PC-3 (cell line): Measurements from ENCODE around the gene CXCL11. TPM values are rescaled to one million over a fixed set of nuclear protein-coding genes. Genes with fewer than 3 reads are reported as not detected.

ENCODE experiments used
- ATAC-seq: fragments of 200-7000 bp; cut with Tn5 transposase; 2 replicates; pipeline ENCODE4 v1.9.1; 2020; ENCODE audit warnings: mild to moderate bottlenecking, moderate library complexity
- BruUV-seq: library from RNA; stranded (reverse); fragments of 400-500 nt; replicated peaks from 2 replicates; lab custom pipeline; 2021; lab: Mats Ljungman, UMichigan
- CTCF ChIA-PET: fragments of 300-600 bp; sonication (Branson Sonifier 250); formaldehyde crosslinking; loops from one replicate; lab custom pipeline; 2022; ENCODE audit warnings: antibody characterized with exemption; lab: Charles Lee
- POLR2A ChIA-PET: fragments of 300-600 bp; sonication (Branson Sonifier 250); formaldehyde crosslinking; loops from one replicate; lab custom pipeline; 2022; ENCODE audit warnings: antibody characterized with exemption; ENCODE audit not compliant: unreplicated experiment; lab: Charles Lee
- DNase-seq: peaks from one replicate; pipeline ENCODE4 v3.0.0-alpha.2; 2015
- H2AFZ ChIP-seq: fragments of 300-600 bp; sonication (generic); 2 replicates; pipeline ENCODE4 v1.6.0; 2016; ENCODE audit warnings: antibody characterized with exemption, low read length
- H3F3A ChIP-seq: fragments of 300-600 bp; sonication (generic); one replicate; pipeline ENCODE4 v1.6.0; 2017; ENCODE audit warnings: antibody characterized with exemption, low read length, control low read depth, mild to moderate bottlenecking; ENCODE audit not compliant: unreplicated experiment
- H3K27ac ChIP-seq: fragments of 300-600 bp; sonication (generic); 2 replicates; pipeline ENCODE4 v1.5.1; 2016; ENCODE audit warnings: mild to moderate bottlenecking, low read length
- H3K27me3 ChIP-seq: fragments of 300-600 bp; sonication (generic); 2 replicates; pipeline ENCODE4 v1.6.1; 2016; ENCODE audit warnings: low read length, mixed read lengths
- H3K36me3 ChIP-seq: fragments of 300-600 bp; sonication (generic); 2 replicates; pipeline ENCODE4 v1.6.1; 2016; ENCODE audit warnings: low read depth, mixed run types, low read length, mixed read lengths
- H3K4me1 ChIP-seq: fragments of 300-600 bp; sonication (generic); 2 replicates; pipeline ENCODE4 v1.5.1; 2016; ENCODE audit warnings: low read length; ENCODE audit not compliant: insufficient read depth
- H3K4me2 ChIP-seq: fragments of 300-600 bp; sonication (generic); 2 replicates; pipeline ENCODE4 v1.6.0; 2016; ENCODE audit warnings: low read length
- H3K4me3 ChIP-seq: fragments of 300-600 bp; sonication (generic); 2 replicates; pipeline ENCODE4 v1.5.1; 2016; ENCODE audit warnings: mild to moderate bottlenecking, low read length, mixed read lengths
- H3K79me2 ChIP-seq: fragments of 300-600 bp; sonication (generic); 2 replicates; pipeline ENCODE4 v1.6.1; 2017; ENCODE audit warnings: low read length, mixed read lengths
- H3K9ac ChIP-seq: fragments of 300-600 bp; sonication (generic); 2 replicates; pipeline ENCODE4 v1.6.0; 2016; ENCODE audit warnings: mild to moderate bottlenecking, low read length
- H3K9me2 ChIP-seq: fragments of 300-600 bp; sonication (generic); replicated peaks from 2 replicates; pipeline ENCODE4 v1.6.1; 2016; ENCODE audit warnings: mixed run types, low read length, mixed read lengths
- H3K9me3 ChIP-seq: fragments of 300-600 bp; sonication (generic); 2 replicates; pipeline ENCODE4 v1.6.1; 2016; ENCODE audit warnings: low read length, mixed read lengths
- H4K20me1 ChIP-seq: fragments of 300-600 bp; sonication (generic); 2 replicates; pipeline ENCODE4 v1.6.1; 2016; ENCODE audit warnings: low read length, mixed read lengths
- CTCF ChIP-seq: fragments of 300-600 bp; sonication (generic); conservative IDR thresholded peaks from 2 replicates; pipeline ENCODE4 v1.5.1; 2017; ENCODE audit warnings: antibody characterized with exemption, low read depth, mild to moderate bottlenecking, low read length
- EZH2 ChIP-seq: fragments of 300-600 bp; sonication (generic); IDR thresholded peaks from one replicate; pipeline ENCODE4 v1.6.1; 2017; ENCODE audit warnings: antibody characterized with exemption, mild to moderate bottlenecking, low read length; ENCODE audit not compliant: unreplicated experiment
- EZH2phosphoT487 ChIP-seq: fragments of 300-600 bp; sonication (generic); IDR thresholded peaks from 2 replicates; pipeline ENCODE4 v1.6.1; 2018; ENCODE audit warnings: mild to moderate bottlenecking, antibody characterized with exemption, low read length, borderline replicate concordance
- intact Hi-C: fragments of 100-400 bp; cut with micrococcal nuclease; formaldehyde crosslinking; loops from 2 replicates; pipeline ENCODE4 v1.9.0; 2023
- total RNA-seq: library from RNA; depleted of rRNA; stranded (reverse); fragments of >200 nt; gene quantifications from 2 replicates; pipeline ENCODE4 v1.2.3, GENCODE V29; 2014

CXCL11 gene
- total RNA-seq, 1 experiment from 2014 or later: not detected

GRCh38 chr4:76059750-76060149, 23.9 kb upstream of the CXCL11 start:
- Histone ChIP-seq H3K4me2 (no peak overlapping the region), H3K9me2 (no peaks in the 10 kb centered on the region), H2AFZ (no peak overlapping the region), H3F3A (no peaks in the 10 kb centered on the region), H3K79me2 (no peaks in the 10 kb centered on the region), H4K20me1 (no peaks in the 10 kb centered on the region), H3K4me1 (peaks cover 13% of the 10 kb centered on the region), H3K27me3 (no peaks in the 10 kb centered on the region), H3K4me3 (no peak overlapping the region), H3K36me3 (no peaks in the 10 kb centered on the region), H3K27ac (no peak overlapping the region), H3K9me3 (no peaks in the 10 kb centered on the region), H3K9ac (no peak overlapping the region)
- no peak for TF ChIP-seq EZH2
- TF ChIP-seq CTCF: no peak
- TF ChIP-seq EZH2phosphoT487: no peak
- ChIA-PET CTCF (no interaction called here), POLR2A (interaction anchor here (0.7 kb wide), 1 partner anchor 104 kb away, joined by 5 read pairs; no protein-coding TSS in a partner anchor)
- BruUV-seq: no TSS peak
- intact Hi-C loops: no loop called here
- no peak for ATAC-seq
- peak; percentile 43 for DNase-seq

- H4K20me1 ChIP-seq: no peaks in the 10 kb centered on the region
- no peaks in the 10 kb centered on the region for H3F3A ChIP-seq
- H3K9ac ChIP-seq: no peak overlapping the region
- no peak overlapping the region for H3K4me2 ChIP-seq
- BruUV-seq: no TSS peak
- TF ChIP-seq CTCF (no peak), EZH2phosphoT487 (no peak), EZH2 (no peak)
- H3K79me2 ChIP-seq: no peaks in the 10 kb centered on the region
- no peak overlapping the region for H2AFZ ChIP-seq
- no peaks in the 10 kb centered on the region for H3K27me3 ChIP-seq
- CTCF ChIA-PET: no interaction called here
- POLR2A ChIA-PET: no interaction called here
- no peaks in the 10 kb centered on the region for H3K9me2 ChIP-seq
- H3K27ac ChIP-seq: no peak overlapping the region
- no peaks in the 10 kb centered on the region for H3K9me3 ChIP-seq
- DNase-seq (no peak), ATAC-seq (no peak)
- H3K36me3 ChIP-seq: no peaks in the 10 kb centered on the region
- H3K4me1 ChIP-seq: peaks cover 13% of the 10 kb centered on the region
- H3K4me3 ChIP-seq: no peak overlapping the region
- intact Hi-C loops: no loop called here
Observed at GRCh38 chr4:76058888-76059426, 23.1 kb upstream of the CXCL11 start.

- POLR2A ChIA-PET: no interaction called here
- no peaks in the 10 kb centered on the region for H3K36me3 ChIP-seq
- H3K4me2 ChIP-seq: no peak overlapping the region
- H4K20me1 ChIP-seq: no peaks in the 10 kb centered on the region
- H3K4me3 ChIP-seq: no peak overlapping the region
- H3K27me3 ChIP-seq: 0 out of 2 replicates have a peak, but pooled peaks cover 4% of the 10 kb centered on the region
- no peak overlapping the region for H3K9ac ChIP-seq
- DNase-seq (no peak), ATAC-seq (no peak)
- no peaks in the 10 kb centered on the region for H3K79me2 ChIP-seq
- no peak for TF ChIP-seq CTCF
- TF ChIP-seq EZH2phosphoT487: no peak
- TF ChIP-seq EZH2: no peak
- H3F3A ChIP-seq: no peaks in the 10 kb centered on the region
- BruUV-seq: no TSS peak
- CTCF ChIA-PET: interaction anchor here (0.5 kb wide), 1 partner anchor 43 kb away, joined by 3 read pairs; no protein-coding TSS in a partner anchor
- H3K27ac ChIP-seq: no peak overlapping the region
- peaks cover 13% of the 10 kb centered on the region for H3K4me1 ChIP-seq
- intact Hi-C loops: no loop called here
- no peak overlapping the region for H2AFZ ChIP-seq
- H3K9me3 ChIP-seq: no peaks in the 10 kb centered on the region
- H3K9me2 ChIP-seq: no peaks in the 10 kb centered on the region
Observed at GRCh38 chr4:76058302-76058701, 22.4 kb upstream of the CXCL11 start.
